BJ (cell line): ENCODE measurements around the gene BSPRY. TPM values are rescaled to one million over a fixed set of nuclear protein-coding genes. Genes with fewer than 3 reads are reported as not detected.
"Not testable (repeated sequence)": the region's sequence is repeated elsewhere in the genome, so short reads cannot be mapped to it uniquely, and the experiment has no call there.

Experiments used
- CTCF ChIA-PET: fragments of 350-600 bp; formaldehyde crosslinking; extraction: SDS; loops from one replicate; lab custom pipeline; 2021; ENCODE audit warnings: antibody characterized with exemption, inconsistent platforms; lab: Yijun Ruan, JAX
- POLR2A ChIA-PET: fragments of 300-600 bp; sonication (Branson Sonifier 250); formaldehyde crosslinking; extraction: SDS; loops from one replicate; lab custom pipeline; 2021; ENCODE audit warnings: antibody characterized with exemption; lab: Charles Lee
- DNase-seq: peaks from one replicate; pipeline ENCODE4 v3.0.0-alpha.2; 2011; ENCODE audit warnings: low read depth
- H3K27me3 ChIP-seq: 2 replicates; pipeline ENCODE4 v1.6.0; 2011; ENCODE audit warnings: low read length; ENCODE audit not compliant: control insufficient read depth, insufficient read depth
- H3K36me3 ChIP-seq: 2 replicates; pipeline ENCODE4 v1.5.1; 2011; ENCODE audit warnings: low read length; ENCODE audit not compliant: control insufficient read depth, insufficient read depth
- H3K4me3 ChIP-seq: 2 replicates; pipeline ENCODE4 v1.5.1; 2011; ENCODE audit warnings: low read depth, mild to moderate bottlenecking, control low read depth, low read length
- CTCF ChIP-seq: IDR thresholded peaks from 2 replicates; pipeline ENCODE4 v1.5.1; 2011; ENCODE audit warnings: low read depth, mild to moderate bottlenecking, control low read depth, inconsistent platforms, low read length, moderate library complexity; ENCODE audit not compliant: insufficient read depth
- polyA plus RNA-seq: library from polyadenylated mRNA; depleted of rRNA; stranded (reverse); fragments of >200 nt; gene quantifications from 2 replicates; pipeline ENCODE4 v1.2.3, GENCODE V29; 2011

Gene BSPRY
- polyA plus RNA-seq, 1 experiment, result not detected

DNA sequence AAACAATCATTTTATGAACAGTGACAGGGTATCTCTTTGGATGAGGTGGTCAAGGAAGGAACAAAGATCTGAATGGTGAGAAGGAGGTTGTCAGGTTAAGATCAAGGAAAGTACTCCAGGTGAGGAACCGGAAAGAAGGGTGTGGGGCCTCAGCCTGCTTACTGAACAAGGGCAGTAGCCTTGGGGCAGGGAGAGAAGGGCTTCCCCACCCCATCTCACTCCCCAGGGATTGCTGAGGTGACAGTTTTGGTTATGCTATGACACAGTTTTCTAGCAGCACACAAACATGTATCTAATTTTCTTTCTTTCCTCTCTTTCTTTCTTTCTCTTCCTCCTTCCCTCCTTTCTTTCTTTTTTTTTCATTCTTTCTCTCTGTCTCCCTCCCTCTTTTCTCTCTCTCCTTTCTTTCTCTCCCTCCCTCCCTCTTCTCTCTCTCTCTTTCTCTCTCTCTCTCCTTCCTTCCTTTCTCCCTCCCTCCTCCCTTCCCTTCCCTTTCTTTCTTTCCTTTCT lies 31.6 kb downstream of the BSPRY start:
- Histone ChIP-seq H3K36me3 (no peaks in the 10 kb centered on the region), H3K4me3 (no peak overlapping the region), H3K27me3 (peaks cover 2% of the 10 kb centered on the region; the same call in 1 of the 2 replicates)
- no peak for TF ChIP-seq CTCF
- no peak for DNase-seq
- ChIA-PET POLR2A (no interaction called here), CTCF (no interaction called here)

DNA sequence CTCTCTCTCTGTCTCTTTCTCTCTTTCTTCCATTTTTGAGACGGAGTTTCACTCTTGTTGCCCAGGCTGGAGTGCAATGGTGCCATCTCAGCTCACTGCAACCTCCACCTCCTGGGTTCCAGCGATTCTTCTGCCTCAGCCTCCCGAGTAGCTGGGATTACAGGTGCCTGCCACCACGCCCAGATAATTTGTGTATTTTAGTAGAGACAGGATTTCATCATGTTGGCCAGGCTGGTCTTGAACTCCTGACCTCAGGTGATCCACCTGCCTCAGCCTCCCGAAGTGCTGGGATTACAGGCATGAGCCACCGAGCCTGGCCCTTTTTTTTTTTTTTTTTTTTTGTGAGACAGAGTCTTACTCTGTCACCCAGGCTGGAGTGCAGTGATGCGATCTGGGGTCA lies 32.1 kb downstream of the BSPRY start:
- H3K27me3 ChIP-seq, H3K36me3 ChIP-seq, DNase-seq, CTCF ChIA-PET, H3K4me3 ChIP-seq, POLR2A ChIA-PET: not testable (repeated sequence)

- H3K27me3 ChIP-seq, result peaks cover 2% of the 10 kb centered on the region; the same call in 1 of the 2 replicates
- CTCF ChIA-PET, result no interaction called here
- no peak for TF ChIP-seq CTCF
- H3K4me3 ChIP-seq, result no peak overlapping the region
- H3K36me3 ChIP-seq, result no peaks in the 10 kb centered on the region
- POLR2A ChIA-PET, result no interaction called here
- no peak for DNase-seq
These were observed 32.6 kb downstream of the BSPRY start for GRCh38 chr9:113381909-113382411.

DNA sequence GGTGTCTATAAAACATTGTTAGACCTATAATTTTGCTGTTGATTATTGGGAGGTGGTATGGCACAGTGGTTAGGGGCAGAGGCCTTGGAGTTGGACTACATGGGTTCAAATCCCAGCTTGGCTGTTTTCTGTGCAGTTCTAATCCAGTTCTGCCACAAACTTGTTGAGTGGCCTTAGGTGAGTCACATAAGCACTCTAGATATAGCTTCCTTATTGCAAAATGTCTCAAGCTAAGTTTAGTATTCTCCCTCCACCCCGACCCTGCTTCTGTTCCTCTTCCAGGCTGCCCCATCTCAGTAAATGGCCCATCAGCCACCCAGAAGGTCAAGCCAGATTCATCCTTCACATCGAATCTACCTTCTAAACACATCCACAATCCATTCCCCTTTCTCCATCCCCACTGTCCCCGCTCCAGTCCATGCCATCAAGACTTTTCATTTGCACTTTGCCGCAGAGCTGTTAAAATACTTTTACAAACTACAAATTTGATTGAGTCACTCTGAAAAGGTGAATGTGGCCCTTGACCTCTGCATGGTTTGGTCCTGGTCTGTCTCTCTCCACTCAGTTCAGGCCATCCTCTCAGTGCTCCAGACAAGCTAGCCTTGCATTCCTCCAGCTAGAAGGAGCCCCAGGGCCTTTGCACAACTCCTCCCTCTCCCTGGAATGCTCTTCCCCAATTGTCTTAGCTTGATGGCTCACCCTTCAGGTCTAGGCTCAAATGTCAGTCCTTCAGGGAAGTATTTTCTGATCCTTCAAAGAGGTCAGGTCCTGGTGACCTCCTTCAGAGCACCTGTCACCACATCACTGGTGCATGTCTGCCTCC lies 37.4 kb downstream of the BSPRY start:
- DNase-seq, result no peak
- Histone ChIP-seq H3K4me3 (no peak overlapping the region), H3K27me3 (no peaks in the 10 kb centered on the region), H3K36me3 (peaks cover 21% of the 10 kb centered on the region)
- CTCF ChIA-PET, result interaction anchor here (0.9 to 1.9 kb wide), 2 partner anchors 11 to 14 kb away, joined by 3 to 6 read pairs; partner anchors contain the start of gene ALAD
- no peak for TF ChIP-seq CTCF
- POLR2A ChIA-PET, result no interaction called here

DNA sequence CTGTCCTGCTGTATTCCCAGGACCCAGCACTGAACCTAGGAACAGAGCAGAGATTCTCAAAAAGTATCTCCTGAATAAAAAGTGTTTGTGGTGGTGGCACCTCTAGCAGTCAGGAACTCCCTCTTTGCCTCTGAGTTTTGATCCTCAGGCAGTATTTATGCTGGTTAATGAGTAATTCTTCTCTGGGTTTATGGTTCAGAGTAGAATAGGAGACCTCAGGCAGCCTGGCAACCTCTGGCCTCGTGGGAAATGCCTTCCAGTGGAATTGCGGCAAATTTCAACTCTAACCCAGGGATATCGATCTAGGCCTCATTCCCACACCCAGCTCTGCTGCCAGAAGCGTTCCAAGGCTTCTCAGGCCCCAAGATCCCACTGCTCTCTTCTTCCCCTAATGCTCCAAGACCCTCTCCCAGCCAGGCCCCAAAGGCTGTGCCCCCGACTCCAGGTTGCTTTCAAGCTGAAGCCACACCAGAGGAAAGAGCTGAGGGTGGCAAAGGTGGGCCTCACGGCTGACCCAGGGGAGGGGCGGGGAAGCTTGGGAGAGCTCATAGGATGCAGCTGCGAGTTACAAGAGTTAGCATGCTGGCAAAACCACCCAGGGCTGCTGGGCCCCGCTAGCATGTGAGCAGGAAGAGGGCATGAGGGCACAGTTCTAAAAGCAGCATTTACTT lies 38.4 kb downstream of the BSPRY start:
- DNase-seq, result no peak
- Histone ChIP-seq H3K27me3 (no peaks in the 10 kb centered on the region), H3K36me3 (peaks cover 22% of the 10 kb centered on the region), H3K4me3 (no peak overlapping the region)
- POLR2A ChIA-PET, result no interaction called here
- CTCF ChIA-PET, result interaction anchor here (1.0 to 1.9 kb wide), 2 partner anchors 11 to 13 kb away, joined by 4 to 6 read pairs; partner anchors contain the start of gene ALAD
- no peak for TF ChIP-seq CTCF
